ACC112 (cell line): ENCODE results near the gene OBP2A.
"Not testable (repeated sequence)": the region's sequence is repeated elsewhere in the genome, so short reads cannot be mapped to it uniquely, and the experiment has no call there.

Experiments
- H2AFZ ChIP-seq: fragments of 200-600 bp; sonication (generic); one replicate; pipeline ENCODE4 v1.6.0; 2017; ENCODE audit warnings: antibody characterized with exemption, low read length; ENCODE audit not compliant: unreplicated experiment
- H3K27ac ChIP-seq: fragments of 200-600 bp; sonication (generic); 2 replicates; pipeline ENCODE4 v1.5.1; 2014; ENCODE audit warnings: low read depth, mild to moderate bottlenecking, antibody characterized with exemption, low read length, moderate library complexity
- H3K27me3 ChIP-seq: fragments of 200-600 bp; sonication (generic); 2 replicates; pipeline ENCODE4 v1.6.1; 2014; ENCODE audit warnings: mild to moderate bottlenecking, antibody characterized with exemption, low read length, moderate library complexity, mixed read lengths; ENCODE audit not compliant: insufficient read depth
- H3K36me3 ChIP-seq: fragments of 200-600 bp; sonication (generic); 2 replicates; pipeline ENCODE4 v1.6.1; 2016; ENCODE audit warnings: mild to moderate bottlenecking, antibody characterized with exemption, low read length, moderate library complexity, mixed read lengths; ENCODE audit not compliant: insufficient read depth
- H3K4me1 ChIP-seq: fragments of 200-600 bp; sonication (generic); one replicate; pipeline ENCODE4 v1.6.1; 2016; ENCODE audit warnings: low read length, mixed read lengths; ENCODE audit not compliant: insufficient read depth, unreplicated experiment, control insufficient read depth
- H3K4me3 ChIP-seq: fragments of 200-600 bp; sonication (generic); 2 replicates; pipeline ENCODE4 v1.5.1; 2014; ENCODE audit warnings: mild to moderate bottlenecking, low read depth, low read length
- H3K79me2 ChIP-seq: fragments of 200-600 bp; sonication (generic); one replicate; pipeline ENCODE4 v1.6.0; 2016; ENCODE audit warnings: low read length; ENCODE audit not compliant: control insufficient read depth, unreplicated experiment, insufficient read depth

The OBP2A gene

GRCh38 chr9:135512904-135513303, 33.0 kb upstream of the OBP2A start:
- Histone ChIP-seq H3K27me3 (peaks cover 7% of the 10 kb centered on the region; the same call in 1 of the 2 replicates), H3K27ac (no peak overlapping the region), H3K4me1 (peaks cover 15% of the 10 kb centered on the region), H2AFZ (no peak overlapping the region), H3K36me3 (no peaks in the 10 kb centered on the region), H3K4me3 (no peak overlapping the region), H3K79me2 (no peaks in the 10 kb centered on the region)

GRCh38 chr9:135513351-135513846, 32.5 kb upstream of the OBP2A start:
- Histone ChIP-seq H3K27me3 (peaks cover 7% of the 10 kb centered on the region; the same call in 1 of the 2 replicates), H3K79me2 (no peaks in the 10 kb centered on the region), H3K4me1 (peaks cover 15% of the 10 kb centered on the region), H3K36me3 (no peaks in the 10 kb centered on the region), H3K4me3 (no peak overlapping the region), H3K27ac (no peak overlapping the region), H2AFZ (no peak overlapping the region)

DNA sequence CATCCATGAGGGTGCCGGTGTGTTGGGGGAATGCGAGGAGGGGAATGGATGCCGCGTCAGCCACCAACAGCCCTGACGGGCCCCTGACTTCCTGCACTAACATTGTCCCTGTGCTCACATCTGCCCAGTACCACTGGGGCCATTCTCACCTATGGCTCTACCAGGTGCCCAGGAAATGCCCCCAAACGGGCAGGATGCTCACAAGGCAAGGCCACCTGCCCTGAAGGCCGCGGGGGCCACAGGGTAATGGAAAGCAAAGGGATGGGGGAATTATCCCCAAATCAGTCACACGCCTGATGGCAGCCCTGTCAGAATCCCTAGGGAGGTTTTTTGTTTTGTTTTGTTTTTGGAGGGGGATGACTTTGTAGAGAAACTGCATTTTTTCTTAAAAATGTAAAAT, 32.0 kb upstream of the OBP2A start:
- not testable (repeated sequence) for H3K4me3 ChIP-seq, H3K36me3 ChIP-seq, H3K27ac ChIP-seq, H3K79me2 ChIP-seq, H3K27me3 ChIP-seq, H2AFZ ChIP-seq
- H3K4me1 ChIP-seq = peaks cover 15% of the 10 kb centered on the region

GRCh38 chr9:135514342-135515082, 31.4 kb upstream of the OBP2A start:
- Histone ChIP-seq H3K36me3 (no peaks in the 10 kb centered on the region), H3K27ac (no peak overlapping the region), H3K27me3 (peaks cover 11% of the 10 kb centered on the region; the same call in 1 of the 2 replicates), H3K4me3 (no peak overlapping the region), H2AFZ (no peak overlapping the region), H3K79me2 (no peaks in the 10 kb centered on the region), H3K4me1 (peaks cover 15% of the 10 kb centered on the region)

- Histone ChIP-seq H3K79me2 (no peaks in the 10 kb centered on the region), H3K27me3 (peaks cover 13% of the 10 kb centered on the region; the same call in 1 of the 2 replicates), H3K27ac (no peak overlapping the region), H2AFZ (no peak overlapping the region), H3K4me1 (peaks cover 15% of the 10 kb centered on the region), H3K36me3 (no peaks in the 10 kb centered on the region), H3K4me3 (no peak overlapping the region)
Observed at GRCh38 chr9:135515083-135515951, 30.6 kb upstream of the OBP2A start.

- Histone ChIP-seq H3K36me3 (no peaks in the 10 kb centered on the region), H3K79me2 (no peaks in the 10 kb centered on the region), H3K27me3 (peaks cover 13% of the 10 kb centered on the region; the same call in 1 of the 2 replicates)
Observed at GRCh38 chr9:135516132-135516860, 29.6 kb upstream of the OBP2A start.

GRCh38 chr9:135517407-135517822, 28.5 kb upstream of the OBP2A start:
- no peaks in the 10 kb centered on the region for H3K4me1 ChIP-seq
- no peak overlapping the region for H2AFZ ChIP-seq
- H3K27me3 ChIP-seq = peaks cover 13% of the 10 kb centered on the region; the same call in 1 of the 2 replicates
- no peak overlapping the region for H3K4me3 ChIP-seq
- no peak overlapping the region for H3K27ac ChIP-seq
- no peaks in the 10 kb centered on the region for H3K36me3 ChIP-seq
- no peaks in the 10 kb centered on the region for H3K79me2 ChIP-seq

More at GRCh38 chr9:135516132-135516860, 29.6 kb upstream of the OBP2A start:
- Histone ChIP-seq H3K4me3 (no peak overlapping the region), H3K27ac (no peak overlapping the region), H2AFZ (no peak overlapping the region), H3K4me1 (peaks cover 7% of the 10 kb centered on the region)

DNA sequence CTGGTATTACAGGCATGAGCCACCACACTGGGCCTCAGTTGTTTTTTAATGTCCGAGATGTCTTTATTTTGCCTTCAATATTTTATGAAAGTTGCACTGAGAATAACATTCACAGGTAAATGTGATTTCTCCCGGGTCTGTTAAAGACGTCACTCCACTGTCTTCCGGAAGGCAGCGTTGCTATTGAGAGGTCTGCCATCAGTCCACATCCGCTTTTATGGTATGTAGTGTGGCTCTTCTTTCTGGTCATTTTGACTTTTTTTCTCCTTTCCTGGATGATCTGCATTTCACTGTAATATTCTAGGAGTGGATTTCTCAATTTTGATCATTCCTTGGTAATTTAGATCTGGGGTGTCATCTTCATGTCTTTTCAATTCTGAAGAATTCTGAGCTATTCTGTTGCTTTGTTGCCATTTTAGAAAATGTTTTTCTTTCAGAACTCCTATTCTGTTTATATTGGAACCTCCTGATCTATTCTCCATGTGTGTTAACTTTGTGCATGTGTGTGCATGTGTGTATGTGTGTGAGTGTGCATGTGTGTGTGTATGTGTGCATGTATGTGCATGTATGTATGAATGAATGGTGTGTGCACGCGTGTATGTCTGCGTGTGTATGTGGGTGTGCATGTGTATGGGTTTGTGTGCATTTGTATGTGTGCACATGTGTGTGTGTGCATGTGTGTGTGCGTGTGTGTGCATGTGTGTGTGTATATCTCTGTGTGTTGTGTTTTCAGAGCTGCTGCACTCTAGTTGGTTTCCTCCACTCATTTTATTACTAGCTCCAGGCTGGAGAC, 26.6 kb upstream of the OBP2A start:
- H3K79me2 ChIP-seq = no peaks in the 10 kb centered on the region
- H3K27ac ChIP-seq = no peak overlapping the region
- peaks cover 13% of the 10 kb centered on the region; the same call in 1 of the 2 replicates for H3K27me3 ChIP-seq

GRCh38 chr9:135520916-135521607, 24.9 kb upstream of the OBP2A start, which contains the start of gene LCN1:
Gene LCN1 (plus strand): TSS chr9:135521440. CDS start chr9:135521498, 58 bp downstream.
- no peaks in the 10 kb centered on the region for H3K36me3 ChIP-seq
- no peak within 1 kb of the TSS for H2AFZ ChIP-seq
- H3K27ac ChIP-seq = no peak within 1 kb of the TSS
- H3K27me3 ChIP-seq = peaks cover 13% of the 10 kb centered on the region; the same call in 1 of the 2 replicates
- no peak within 1 kb of the TSS for H3K4me3 ChIP-seq
- no peaks in the 10 kb centered on the region for H3K79me2 ChIP-seq
- no peaks in the 10 kb centered on the region for H3K4me1 ChIP-seq

More for the DNA sequence above, 26.6 kb upstream of the OBP2A start:
- no peak overlapping the region for H3K4me3 ChIP-seq
- no peak overlapping the region for H2AFZ ChIP-seq
- no peaks in the 10 kb centered on the region for H3K36me3 ChIP-seq
- no peaks in the 10 kb centered on the region for H3K4me1 ChIP-seq
